GM12878 (cell line): ENCODE data around the gene SCIN. TPM values are rescaled to one million over a fixed set of nuclear protein-coding genes. Genes with fewer than 3 reads are reported as not detected.

Experiments used
- ATAC-seq: fragments of 200-7000 bp; cut with Tn5 transposase; 3 replicates; pipeline ENCODE4 v1.9.1; 2020; ENCODE audit warnings: mild to moderate bottlenecking, moderate library complexity
- BruUV-seq: library from RNA; stranded (reverse); fragments of 400-500 nt; replicated peaks from 2 replicates; lab custom pipeline; 2021; lab: Mats Ljungman, UMichigan
- CTCF ChIA-PET: fragments of 300-600 bp; sonication (Branson Sonifier 250); formaldehyde crosslinking; extraction: SDS; loops from one replicate; lab custom pipeline; 2021; ENCODE audit warnings: inconsistent platforms; lab: Yijun Ruan, JAX
- POLR2A ChIA-PET: fragments of 350-600 bp; formaldehyde crosslinking; extraction: SDS; loops from one replicate; lab custom pipeline; 2021; ENCODE audit warnings: inconsistent platforms; lab: Charles Lee
- RAD21 ChIA-PET: fragments of 300-600 bp; sonication (Branson Sonifier 250); formaldehyde crosslinking; loops from one replicate; lab custom pipeline; 2023; ENCODE audit warnings: antibody characterized with exemption; ENCODE audit not compliant: unreplicated experiment; lab: Charles Lee
- SMC1A ChIA-PET: fragments of 300-600 bp; sonication (Branson Sonifier 250); formaldehyde crosslinking; loops from one replicate; lab custom pipeline; 2023; ENCODE audit not compliant: unreplicated experiment, uncharacterized antibody; lab: Charles Lee
- DNase-seq: peaks from one replicate; pipeline ENCODE4 v3.0.0-alpha.2; 2011; ENCODE audit warnings: low read depth, low spot score
- FAIRE-seq: peaks from 3 replicates; lab custom pipeline; 2011; peaks lifted over from hg19 to GRCh38; lab: Jason Lieb, UNC
- H2AFZ ChIP-seq: 2 replicates; pipeline ENCODE4 v1.6.0; 2011; ENCODE audit warnings: low read depth, low read length, control low read depth; ENCODE audit not compliant: control insufficient read depth
- H3K27ac ChIP-seq: 2 replicates; pipeline ENCODE4 v1.5.1; 2011; ENCODE audit warnings: control low read depth; ENCODE audit not compliant: control insufficient read depth, insufficient read depth
- H3K27me3 ChIP-seq, 2 experiments: replicated peaks in 1 of 2; 2 replicates each; pipeline versions ENCODE4 v1.6.0 to v1.6.1; 2011; ENCODE audit warnings: low read length in 1 of 2; ENCODE audit not compliant: control insufficient read depth in 2 of 2, insufficient read depth in 2 of 2
- H3K36me3 ChIP-seq, 2 experiments: 2 replicates each; pipeline ENCODE4 v1.5.1; 2011; ENCODE audit warnings: low read length in 1 of 2; ENCODE audit not compliant: control insufficient read depth in 2 of 2, insufficient read depth in 2 of 2
- H3K4me1 ChIP-seq: 2 replicates; pipeline ENCODE4 v1.6.1; 2011; ENCODE audit warnings: mild to moderate bottlenecking, low read length, moderate library complexity, mixed read lengths; ENCODE audit not compliant: control insufficient read depth, insufficient read depth
- H3K4me2 ChIP-seq: 2 replicates; pipeline ENCODE4 v1.6.0; 2011; ENCODE audit warnings: control low read depth; ENCODE audit not compliant: control insufficient read depth, insufficient read depth
- H3K4me3 ChIP-seq: fragments of 200-600 bp; sonication (generic); 2 replicates; pipeline ENCODE4 v1.5.1; 2016
- H3K79me2 ChIP-seq: 2 replicates; pipeline ENCODE4 v1.6.0; 2011; ENCODE audit warnings: low read length; ENCODE audit not compliant: control insufficient read depth, insufficient read depth
- H3K9ac ChIP-seq: 2 replicates; pipeline ENCODE4 v1.8.0; 2011; ENCODE audit warnings: low read length, control low read depth, mixed read lengths; ENCODE audit not compliant: control insufficient read depth, insufficient read depth
- H3K9me3 ChIP-seq: replicated peaks from 3 replicates; pipeline ENCODE4 v1.5.1; 2011; ENCODE audit warnings: mild to moderate bottlenecking, low read length; ENCODE audit not compliant: control insufficient read depth, insufficient read depth
- H4K20me1 ChIP-seq: 2 replicates; pipeline ENCODE4 v1.6.0; 2011; ENCODE audit not compliant: control insufficient read depth, insufficient read depth
- CEBPB ChIP-seq, 2 experiments: fragments of 150-350 bp in 1 of 2; IDR thresholded peaks; 2 replicates each; pipeline ENCODE4 v1.6.1; 2012 to 2014; ENCODE audit warnings: low read depth in 2 of 2, low read length in 2 of 2, borderline replicate concordance in 1 of 2, inconsistent platforms in 1 of 2
- CEBPZ ChIP-seq: fragments of 150-350 bp; IDR thresholded peaks from 2 replicates; pipeline ENCODE4 v1.6.1; 2016; ENCODE audit warnings: low read depth, low read length
- CREM ChIP-seq: IDR thresholded peaks from 2 replicates; pipeline ENCODE4 v1.6.1; 2014; ENCODE audit warnings: antibody characterized with exemption, low read depth
- CUX1 ChIP-seq: IDR thresholded peaks from 2 replicates; pipeline ENCODE4 v1.6.1; 2012; ENCODE audit warnings: improper control_type of control experiment, low read depth, low read length; ENCODE audit not compliant: insufficient replicate concordance
- FOS ChIP-seq: IDR thresholded peaks from 3 replicates; pipeline ENCODE4 v1.6.1; 2011; ENCODE audit warnings: borderline replicate concordance; ENCODE audit not compliant: insufficient read length; ENCODE audit errors: extremely low read depth
- PKNOX1 ChIP-seq: fragments of 450-650 bp; IDR thresholded peaks from 2 replicates; pipeline ENCODE4 v1.6.1; 2016; ENCODE audit warnings: mild to moderate bottlenecking
- POLR2AphosphoS2 ChIP-seq: IDR thresholded peaks from 2 replicates; pipeline ENCODE4 v1.6.1; 2011; ENCODE audit warnings: low read depth, mild to moderate bottlenecking, low read length, improper control_type of control experiment, moderate library complexity
- SIX5 ChIP-seq: IDR thresholded peaks from 2 replicates; pipeline ENCODE4 v1.6.1; 2011; ENCODE audit warnings: mild to moderate bottlenecking, low read depth, low read length, moderate library complexity; ENCODE audit not compliant: severe bottlenecking
- ZBTB4 ChIP-seq: fragments of 450-650 bp; formaldehyde crosslinking; IDR thresholded peaks from 2 replicates; pipeline ENCODE4 v1.4.0; 2022; ENCODE audit warnings: mild to moderate bottlenecking, moderate library complexity
- WGBS: methylation state at CpG from one replicate; pipeline ENCODE4 v1.1.6; 2016; ENCODE audit warnings: low lambda C conversion rate; ENCODE audit not compliant: insufficient replicate concordance, insufficient coverage; ENCODE audit errors: missing lambda C conversion rate; 5-methylcytosine and 5-hydroxymethylcytosine counted together
- in situ Hi-C: fragments of 300-500 bp; cut with MboI; formaldehyde crosslinking; loops from 9 replicates; pipeline ENCODE4 v1.14.3; 2018; ENCODE audit warnings: mixed read lengths
- intact Hi-C: fragments of 100-400 bp; cut with micrococcal nuclease; formaldehyde crosslinking; loops from one replicate; pipeline ENCODE4 v1.14.2; 2022; ENCODE audit not compliant: unreplicated experiment
- polyA plus RNA-seq, 11 experiments: library from polyadenylated mRNA; depleted of rRNA in 4 of 11; unstranded in 6 of 11; stranded (reverse) in 5 of 11; fragments of >200 nt; fragmentation: Nextera tagmentation in 4 of 11; fragmentation: Illumina TruSeq in 1 of 11; extraction: Ambion mirVana in 4 of 11; extraction: Trizol in 1 of 11; gene quantifications; 1 replicate in 1 of 11; 2 replicates in 10 of 11; pipeline versions ENCODE4 v1.2.1 to v1.2.3, GENCODE V29; 2011 to 2016; ENCODE audit warnings: inconsistent platforms in 2 of 11, missing spikeins in 2 of 11, low read depth in 1 of 11
- total RNA-seq, 4 experiments: library from RNA; depleted of rRNA in 3 of 4; stranded (reverse); fragments of >200 nt in 3 of 4; fragmentation: Illumina TruSeq in 1 of 4; extraction: Trizol in 1 of 4; gene quantifications; 2 replicates each; pipeline versions ENCODE4 v1.2.1 to v1.2.3, GENCODE V29; 2013 to 2021

SCIN gene
- total and polyA plus RNA-seq, 10 of the 15 experiments (the other 5 are each of a cell fraction or from before 2014, with no cell fraction given), result 0.23 to 2.1 (median 1.0) TPM

GRCh38 chr7:12607134-12607533 lies 36.6 kb downstream of the SCIN start:
- Histone ChIP-seq H3K27ac (no peak overlapping the region), H2AFZ (no peak overlapping the region), H3K9ac (no peak overlapping the region), H4K20me1 (no peaks in the 10 kb centered on the region), H3K4me3 (no peak overlapping the region), H3K4me2 (no peak overlapping the region), H3K36me3 (no peaks in the 10 kb centered on the region), H3K4me1 (no peaks in the 10 kb centered on the region), H3K27me3 (no peaks in the 10 kb centered on the region), H3K79me2 (no peaks in the 10 kb centered on the region), H3K9me3 (no peaks in the 10 kb centered on the region; the same call in 1 of the 3 replicates)
- ChIA-PET CTCF (no interaction called here), RAD21 (interaction anchor here (1.8 kb wide), 1 partner anchor 82 kb away, joined by 4 read pairs; no protein-coding TSS in a partner anchor), SMC1A (interaction anchor here (0.8 to 1.2 kb wide), 2 partner anchors 16 to 19 kb away, joined by 3 read pairs; no protein-coding TSS in a partner anchor), POLR2A (no interaction called here)
- intact Hi-C loops (no loop called here), in situ Hi-C loops (no loop called here)
- no TSS peak for BruUV-seq
- ATAC-seq, result peak; percentile 70
- 85% methylated on average over 1 of the region's 1 CpG for WGBS
- FAIRE-seq, result no peak
- no peak for DNase-seq
- no peak for TF ChIP-seq SIX5
- TF ChIP-seq ZBTB4 (CRISPR knock-in tag), result no peak
- TF ChIP-seq CEBPB (IDR thresholded peaks at IDR 0.05; ENCODE audit: borderline replicate concordance in 1 of 2, low read depth in 2 of 2, low read length in 2 of 2), result no peak
- no peak for TF ChIP-seq PKNOX1
- no peak for TF ChIP-seq CEBPZ
- no peak for TF ChIP-seq CREM
- no peak for TF ChIP-seq FOS
- TF ChIP-seq CUX1, result no peak
- TF ChIP-seq POLR2AphosphoS2, result no peak
